ENCODE measurements around the gene BRD2. TPM values are rescaled to one million over a fixed set of nuclear protein-coding genes. Genes with fewer than 3 reads are reported as not detected.

BRD2 gene
- polyA plus RNA-seq, 4 donors = 76.2 to 201 (median 90.6) TPM

DNA sequence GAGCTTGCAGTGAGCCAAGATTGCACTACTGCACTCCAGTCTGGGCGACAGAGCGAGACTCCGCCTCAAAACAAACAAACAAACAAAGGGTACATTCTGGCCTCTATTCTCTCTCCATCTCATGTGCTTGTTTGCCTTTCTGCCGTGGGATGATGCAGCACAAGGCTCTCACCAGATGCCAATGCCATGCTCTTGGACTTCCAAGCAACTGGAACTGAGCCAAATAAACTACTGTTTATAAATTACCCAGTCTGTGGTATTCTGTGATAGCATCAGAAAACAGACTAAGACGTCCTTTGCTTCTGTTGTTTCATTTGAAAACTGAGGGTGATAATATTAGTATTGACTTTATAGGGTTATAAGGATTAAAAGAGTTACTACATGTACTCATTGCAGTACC lies 3.6 kb upstream of the BRD2 start:
- H3K9me3 ChIP-seq (ENCODE audit: control insufficient read depth in 2 of 2, insufficient read depth in 1 of 2, low read depth in 1 of 2, low read length in 1 of 2) = no peaks in the 10 kb centered on the region
- peaks cover 0 to 10% (median 7%) of the 10 kb centered on the region in 3 donors for H3K4me1 ChIP-seq (ENCODE audit: control insufficient read depth in 3 of 3, insufficient read depth in 2 of 3, low read depth in 1 of 3, low read length in 2 of 3)
- H3K36me3 ChIP-seq (ENCODE audit: control insufficient read depth in 3 of 3, insufficient read depth in 2 of 3, low read depth in 1 of 3, low read length in 3 of 3) = no peaks in the 10 kb centered on the region
- H3K27me3 ChIP-seq (ENCODE audit: control insufficient read depth in 3 of 3, insufficient read depth in 3 of 3, low read length in 3 of 3) = no peaks in the 10 kb centered on the region
- no peak overlapping the region for H3K27ac ChIP-seq (ENCODE audit: low read depth in 1 of 3, low read length in 2 of 3)
- no peak for DNase-seq
- 83 to 85% (median 83%) methylated on average over 5 of the region's 5 CpGs for WGBS, 3 donors
- FAIRE-seq = no peak
- H3K4me3 ChIP-seq (ENCODE audit: low read depth in 1 of 3, low read length in 3 of 3) = no peak overlapping the region

DNA sequence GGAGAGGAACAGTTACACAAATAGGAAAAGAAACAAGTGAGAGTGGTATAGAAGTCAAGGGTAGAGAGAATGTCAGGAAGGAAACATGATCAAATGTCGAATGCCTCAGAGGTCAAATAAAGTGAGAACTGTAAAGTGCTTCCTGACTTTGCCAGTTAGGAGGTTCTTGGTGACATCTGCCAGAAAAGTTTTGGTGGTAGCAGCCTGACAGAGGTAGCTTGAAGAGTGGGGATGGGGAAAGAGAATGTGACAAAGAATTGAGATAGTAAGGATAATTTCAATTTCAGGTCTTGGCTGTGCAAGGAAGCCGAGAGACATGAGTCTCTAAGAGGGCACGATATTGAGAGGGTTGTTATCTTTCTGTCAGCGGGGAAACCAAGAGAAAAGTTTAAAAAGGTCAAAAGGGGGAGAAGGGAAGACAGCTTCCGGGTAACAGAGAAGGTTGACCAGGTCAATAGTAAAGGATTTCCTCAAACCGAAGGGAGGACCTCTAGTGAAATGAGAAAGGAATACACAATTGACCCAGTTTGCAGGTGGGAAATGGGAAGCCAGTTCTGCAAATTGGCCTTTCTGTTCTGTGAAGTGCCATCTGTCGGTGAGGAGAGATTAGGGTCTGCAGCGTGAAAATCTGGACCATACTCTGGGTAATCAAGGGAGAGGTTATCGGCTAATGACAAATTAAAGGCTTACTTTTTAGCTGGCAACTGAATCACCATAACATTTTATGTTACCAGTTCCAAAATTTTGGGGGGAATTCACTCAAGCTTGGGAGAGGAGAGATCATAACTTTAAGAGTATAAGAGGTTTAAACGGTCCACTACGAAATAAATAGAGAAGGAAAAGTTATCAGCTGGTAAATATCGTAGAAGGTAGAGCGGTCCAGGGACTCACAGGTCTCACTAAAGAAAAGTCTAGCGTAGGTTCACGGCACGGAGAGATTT lies 973 bp upstream of the BRD2 start:
- Histone ChIP-seq H3K27me3 (ENCODE audit: control insufficient read depth in 3 of 3, insufficient read depth in 3 of 3, low read length in 3 of 3) (no peaks in the 10 kb centered on the region), H3K4me3 (ENCODE audit: low read depth in 1 of 3, low read length in 3 of 3) (peak overlapping the region; percentile 65 to 90 (median 82)), H3K9me3 (ENCODE audit: control insufficient read depth in 2 of 2, insufficient read depth in 1 of 2, low read depth in 1 of 2, low read length in 1 of 2) (no peaks in the 10 kb centered on the region), H3K36me3 (ENCODE audit: control insufficient read depth in 3 of 3, insufficient read depth in 2 of 3, low read depth in 1 of 3, low read length in 3 of 3) (peaks cover 0 to 4% (median 0%) of the 10 kb centered on the region in 3 donors), H3K4me1 (ENCODE audit: control insufficient read depth in 3 of 3, insufficient read depth in 2 of 3, low read depth in 1 of 3, low read length in 2 of 3) (peaks cover 0 to 10% (median 7%) of the 10 kb centered on the region in 3 donors), H3K27ac (ENCODE audit: low read depth in 1 of 3, low read length in 2 of 3) (peak overlapping the region; percentile 98 to 100 (median 99))
- FAIRE-seq (no peak), DNase-seq (peak; percentile 60 to 63)
- WGBS, 3 donors = 0 to 4% (median 1%) methylated on average over 16 of the region's 16 CpGs

DNA sequence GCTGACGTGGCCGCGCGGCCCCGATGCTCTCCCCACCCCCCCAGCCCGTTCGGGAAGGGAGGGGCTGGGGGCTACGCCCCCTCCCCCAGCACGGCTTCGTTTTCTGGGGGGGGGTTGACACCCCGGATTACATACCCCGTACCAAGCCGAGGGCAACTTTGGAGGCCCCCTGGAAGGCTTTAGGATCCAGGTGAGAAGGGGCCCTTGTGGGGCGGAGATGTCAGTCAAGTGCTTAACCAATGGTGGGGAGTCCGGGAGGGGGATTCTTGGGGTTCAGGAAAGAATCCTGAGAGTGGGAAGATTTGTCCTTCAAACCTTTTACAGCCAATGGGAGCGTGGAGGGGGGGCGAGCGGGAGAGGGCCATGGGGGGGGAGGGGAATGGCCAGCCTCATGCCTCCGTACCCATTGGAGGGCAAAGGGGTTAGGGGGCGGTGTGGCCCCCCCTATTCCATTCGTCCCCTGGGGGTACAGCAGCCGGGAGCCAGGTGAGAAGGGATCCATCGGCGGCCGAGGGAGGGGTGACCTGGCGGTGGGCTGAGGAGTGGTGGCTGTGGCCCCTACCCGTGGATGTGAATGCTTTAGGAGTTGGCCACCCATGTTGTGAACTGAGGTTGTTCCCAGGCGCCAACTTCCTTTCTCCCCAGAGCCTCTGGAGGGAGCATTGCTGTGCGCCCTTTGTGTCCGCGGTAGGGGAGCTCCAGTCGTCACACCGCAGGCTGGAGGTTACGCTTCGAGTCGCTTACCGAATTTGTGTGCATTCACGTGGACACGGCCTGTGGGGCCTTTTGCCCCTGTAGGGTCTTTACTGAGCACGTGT lies 682 bp downstream of the BRD2 start:
- DNase-seq (peak in 1 of 2 donors; percentile 68), FAIRE-seq (no peak)
- Histone ChIP-seq H3K27me3 (ENCODE audit: control insufficient read depth in 3 of 3, insufficient read depth in 3 of 3, low read length in 3 of 3) (no peaks in the 10 kb centered on the region), H3K4me1 (ENCODE audit: control insufficient read depth in 3 of 3, insufficient read depth in 2 of 3, low read depth in 1 of 3, low read length in 2 of 3) (peaks cover 0 to 10% (median 7%) of the 10 kb centered on the region in 3 donors), H3K4me3 (ENCODE audit: low read depth in 1 of 3, low read length in 3 of 3) (peak overlapping the region; percentile 65 to 90 (median 82)), H3K27ac (ENCODE audit: low read depth in 1 of 3, low read length in 2 of 3) (peak overlapping the region; percentile 98 to 100 (median 99)), H3K9me3 (ENCODE audit: control insufficient read depth in 2 of 2, insufficient read depth in 1 of 2, low read depth in 1 of 2, low read length in 1 of 2) (no peaks in the 10 kb centered on the region), H3K36me3 (ENCODE audit: control insufficient read depth in 3 of 3, insufficient read depth in 2 of 3, low read depth in 1 of 3, low read length in 3 of 3) (peaks cover 0 to 13% (median 0%) of the 10 kb centered on the region in 3 donors)
- 0 to 1% (median 0%) methylated on average over 35 to 40 of the region's 40 CpGs for WGBS, 3 donors

DNA sequence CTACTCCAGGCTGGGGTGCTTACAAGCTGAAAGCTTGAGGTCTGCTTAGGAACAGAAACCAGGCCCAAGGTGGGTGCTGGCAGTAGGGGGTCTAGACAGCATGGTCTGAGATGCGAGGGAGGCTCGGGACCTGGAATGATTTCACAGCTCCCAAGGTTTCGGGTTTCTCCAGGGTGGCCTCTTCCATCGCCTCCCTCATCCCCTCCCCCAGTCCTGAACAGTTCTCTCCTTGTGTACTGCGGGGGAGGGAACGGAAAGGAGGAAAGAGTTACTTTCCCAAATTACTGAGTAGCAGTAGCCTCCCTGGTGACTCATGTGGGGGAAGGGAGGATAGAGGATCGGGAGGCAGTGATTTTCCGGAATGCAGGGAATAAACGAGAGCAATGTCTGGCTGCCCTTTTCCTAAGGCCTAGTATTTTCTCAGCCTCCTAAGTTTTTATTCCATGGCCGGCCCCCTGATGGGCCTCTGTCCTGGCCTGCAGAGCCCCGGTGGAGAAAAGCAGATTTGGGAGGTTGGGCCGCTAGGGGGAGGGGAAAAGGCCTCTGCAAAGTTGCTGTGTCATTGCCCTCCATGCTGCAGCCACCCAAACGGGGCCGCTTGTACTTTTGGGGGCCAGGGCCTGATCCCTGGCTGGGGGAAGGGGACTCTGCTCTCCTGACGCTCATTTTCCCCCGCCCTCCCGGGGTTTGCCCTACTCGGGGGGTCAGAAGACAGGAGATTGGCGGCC lies 1.5 kb downstream of the BRD2 start:
- peak overlapping the region; percentile 65 to 90 (median 82) for H3K4me3 ChIP-seq (ENCODE audit: low read depth in 1 of 3, low read length in 3 of 3)
- peak; percentile 69 to 90 for DNase-seq
- 0% methylated on average over 19 of the region's 19 CpGs for WGBS, 3 donors
- no peaks in the 10 kb centered on the region for H3K27me3 ChIP-seq (ENCODE audit: control insufficient read depth in 3 of 3, insufficient read depth in 3 of 3, low read length in 3 of 3)
- peaks cover under 1 to 10% (median 7%) of the 10 kb centered on the region in 3 donors for H3K4me1 ChIP-seq (ENCODE audit: control insufficient read depth in 3 of 3, insufficient read depth in 2 of 3, low read depth in 1 of 3, low read length in 2 of 3)
- H3K9me3 ChIP-seq (ENCODE audit: control insufficient read depth in 2 of 2, insufficient read depth in 1 of 2, low read depth in 1 of 2, low read length in 1 of 2) = no peaks in the 10 kb centered on the region
- H3K36me3 ChIP-seq (ENCODE audit: control insufficient read depth in 3 of 3, insufficient read depth in 2 of 3, low read depth in 1 of 3, low read length in 3 of 3) = peaks cover 3 to 20% (median 7%) of the 10 kb centered on the region in 3 donors
- H3K27ac ChIP-seq (ENCODE audit: low read depth in 1 of 3, low read length in 2 of 3) = peak overlapping the region; percentile 98 to 100 (median 99)
- no peak for FAIRE-seq

DNA sequence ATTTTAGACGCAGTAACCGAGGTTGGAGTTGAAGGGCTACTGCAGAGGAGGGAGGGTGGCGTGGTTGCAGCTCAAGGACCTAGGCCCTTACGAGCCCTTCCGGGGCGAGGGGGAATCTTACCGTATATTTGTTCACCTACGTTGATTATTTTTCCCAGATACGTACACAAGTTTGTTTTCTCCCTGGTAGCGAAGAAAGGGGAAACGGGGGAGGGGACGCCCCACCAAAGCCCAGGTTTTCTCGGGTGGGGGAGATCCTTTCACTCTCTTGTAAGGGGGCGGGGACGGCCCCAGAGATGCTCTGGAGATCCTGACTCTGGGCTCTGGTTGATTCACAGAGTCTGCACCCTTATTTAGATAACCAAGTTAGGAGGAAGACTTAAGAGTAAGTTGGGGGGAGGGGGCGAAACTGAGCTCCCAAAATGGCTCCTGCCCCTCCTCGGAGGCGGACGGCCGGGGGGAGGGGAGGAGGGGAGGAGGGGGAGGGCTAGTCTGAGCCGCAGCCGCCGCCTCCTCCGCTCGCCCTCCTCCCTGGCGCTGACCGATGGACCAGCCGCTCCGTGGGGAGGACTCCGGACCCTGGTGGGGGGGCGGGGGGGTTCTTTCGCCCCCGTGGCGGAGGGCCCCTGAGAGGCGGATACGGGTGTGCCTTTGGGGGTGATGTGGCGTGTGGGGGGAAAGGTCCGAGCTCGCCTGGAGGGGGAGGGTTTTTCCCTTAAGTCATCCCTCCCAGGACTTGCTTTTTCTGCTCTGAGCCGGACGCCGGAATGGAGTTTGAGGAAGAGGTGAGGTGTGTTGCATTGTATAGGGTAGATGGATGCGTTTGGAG lies 2.2 kb downstream of the BRD2 start:
- Histone ChIP-seq H3K27ac (ENCODE audit: low read depth in 1 of 3, low read length in 2 of 3) (peak overlapping the region; percentile 98 to 100 (median 99)), H3K9me3 (ENCODE audit: control insufficient read depth in 2 of 2, insufficient read depth in 1 of 2, low read depth in 1 of 2, low read length in 1 of 2) (no peaks in the 10 kb centered on the region), H3K36me3 (ENCODE audit: control insufficient read depth in 3 of 3, insufficient read depth in 2 of 3, low read depth in 1 of 3, low read length in 3 of 3) (peaks cover 3 to 23% (median 13%) of the 10 kb centered on the region in 3 donors), H3K27me3 (ENCODE audit: control insufficient read depth in 3 of 3, insufficient read depth in 3 of 3, low read length in 3 of 3) (no peaks in the 10 kb centered on the region), H3K4me3 (ENCODE audit: low read depth in 1 of 3, low read length in 3 of 3) (peak overlapping the region; percentile 65 to 90 (median 82)), H3K4me1 (ENCODE audit: control insufficient read depth in 3 of 3, insufficient read depth in 2 of 3, low read depth in 1 of 3, low read length in 2 of 3) (peaks cover 2 to 10% (median 7%) of the 10 kb centered on the region in 3 donors)
- WGBS, 3 donors = 0 to 1% (median 1%) methylated on average over 29 to 43 of the region's 43 CpGs
- FAIRE-seq = no peak
- DNase-seq = peak; percentile 88 to 94

DNA sequence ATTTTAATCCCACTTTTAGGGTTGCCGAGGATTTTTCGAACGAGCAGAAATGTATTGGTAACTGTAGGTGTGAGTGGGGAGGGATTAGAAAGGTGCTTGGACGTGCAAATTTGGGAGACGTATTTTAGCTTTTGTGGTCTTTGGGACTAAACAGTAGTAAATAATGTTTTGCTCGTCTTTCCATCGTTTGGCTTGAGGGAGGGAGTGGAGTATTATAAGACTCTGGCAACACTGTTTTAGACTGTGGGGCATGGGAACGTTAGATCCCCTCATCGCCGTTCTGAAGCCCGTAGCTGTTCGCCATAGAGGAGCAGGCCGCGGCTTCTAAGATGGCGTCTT lies 2.8 kb downstream of the BRD2 start:
- DNase-seq (no peak), FAIRE-seq (no peak)
- WGBS, 3 donors = 0 to 1% (median 0%) methylated on average over 15 of the region's 15 CpGs
- Histone ChIP-seq H3K27ac (ENCODE audit: low read depth in 1 of 3, low read length in 2 of 3) (peak overlapping the region; percentile 98 to 100 (median 99)), H3K9me3 (ENCODE audit: control insufficient read depth in 2 of 2, insufficient read depth in 1 of 2, low read depth in 1 of 2, low read length in 1 of 2) (no peaks in the 10 kb centered on the region), H3K27me3 (ENCODE audit: control insufficient read depth in 3 of 3, insufficient read depth in 3 of 3, low read length in 3 of 3) (no peaks in the 10 kb centered on the region), H3K36me3 (ENCODE audit: control insufficient read depth in 3 of 3, insufficient read depth in 2 of 3, low read depth in 1 of 3, low read length in 3 of 3) (peaks cover 3 to 27% (median 19%) of the 10 kb centered on the region in 3 donors), H3K4me3 (ENCODE audit: low read depth in 1 of 3, low read length in 3 of 3) (peak overlapping the region; percentile 65 to 90 (median 82)), H3K4me1 (ENCODE audit: control insufficient read depth in 3 of 3, insufficient read depth in 2 of 3, low read depth in 1 of 3, low read length in 2 of 3) (peaks cover 4 to 15% (median 6%) of the 10 kb centered on the region in 3 donors)

DNA sequence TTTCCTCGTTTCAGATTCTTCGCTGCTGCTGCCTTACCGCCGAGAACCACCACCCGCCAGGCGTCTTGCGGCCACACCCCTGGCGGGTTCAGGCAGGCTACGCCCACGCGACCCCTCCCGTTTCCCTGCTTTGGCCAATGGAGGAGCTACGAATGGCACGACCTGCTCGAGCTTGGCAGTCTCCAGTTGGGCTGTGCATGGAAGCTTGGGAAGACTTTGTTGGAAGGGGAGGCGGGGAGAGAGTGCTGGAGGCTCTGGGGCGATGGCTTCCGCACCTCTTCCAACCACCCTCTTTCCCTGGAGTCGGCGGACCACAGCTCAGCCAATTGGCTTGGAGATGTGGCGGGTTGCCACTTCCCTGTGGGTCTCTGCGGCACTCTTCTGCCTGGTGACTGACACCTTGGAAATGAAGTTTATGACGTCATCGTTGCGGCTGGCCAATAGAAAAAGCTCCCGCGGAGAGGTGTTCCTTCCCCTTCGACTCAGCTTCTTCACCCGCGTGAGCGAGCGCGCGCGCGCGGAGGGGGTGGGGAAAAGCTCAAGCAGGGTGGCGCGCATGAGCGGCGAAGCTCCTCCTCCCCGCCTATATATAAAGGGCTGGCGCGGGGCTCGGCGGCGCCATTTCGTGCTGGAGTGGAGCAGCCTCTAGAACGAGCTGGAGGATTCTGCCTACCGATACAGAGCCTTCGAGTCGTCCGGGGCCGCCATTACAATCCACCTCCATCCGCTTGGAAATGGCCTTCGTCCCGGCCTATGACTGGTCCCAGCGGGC lies 3.4 kb downstream of the BRD2 start:
- WGBS, 3 donors = 0% methylated on average over 54 to 58 of the region's 58 CpGs
- FAIRE-seq = no peak
- H3K36me3 ChIP-seq (ENCODE audit: control insufficient read depth in 3 of 3, insufficient read depth in 2 of 3, low read depth in 1 of 3, low read length in 3 of 3) = peaks cover 7 to 32% (median 25%) of the 10 kb centered on the region in 3 donors
- no peaks in the 10 kb centered on the region for H3K9me3 ChIP-seq (ENCODE audit: control insufficient read depth in 2 of 2, insufficient read depth in 1 of 2, low read depth in 1 of 2, low read length in 1 of 2)
- H3K4me3 ChIP-seq (ENCODE audit: low read depth in 1 of 3, low read length in 3 of 3) = peak overlapping the region; percentile 87 to 97 (median 90)
- H3K4me1 ChIP-seq (ENCODE audit: control insufficient read depth in 3 of 3, insufficient read depth in 2 of 3, low read depth in 1 of 3, low read length in 2 of 3) = peaks cover 1 to 15% (median 5%) of the 10 kb centered on the region in 3 donors
- no peaks in the 10 kb centered on the region for H3K27me3 ChIP-seq (ENCODE audit: control insufficient read depth in 3 of 3, insufficient read depth in 3 of 3, low read length in 3 of 3)
- DNase-seq = peak; percentile 100
- peak overlapping the region; percentile 98 to 100 (median 99) for H3K27ac ChIP-seq (ENCODE audit: low read depth in 1 of 3, low read length in 2 of 3)
